ENCODE data around the gene NF1. TPM values are rescaled to one million over a fixed set of nuclear protein-coding genes. Genes with fewer than 3 reads are reported as not detected.
"Not testable (repeated sequence)": the region's sequence is repeated elsewhere in the genome, so short reads cannot be mapped to it uniquely, and the experiment has no call there.

NF1 gene
- total and polyA plus RNA-seq, 2 of the 13 experiments (the other 11 are each of a cell fraction or from before 2014, with no cell fraction given) = 21.5 to 26.5 TPM

DNA sequence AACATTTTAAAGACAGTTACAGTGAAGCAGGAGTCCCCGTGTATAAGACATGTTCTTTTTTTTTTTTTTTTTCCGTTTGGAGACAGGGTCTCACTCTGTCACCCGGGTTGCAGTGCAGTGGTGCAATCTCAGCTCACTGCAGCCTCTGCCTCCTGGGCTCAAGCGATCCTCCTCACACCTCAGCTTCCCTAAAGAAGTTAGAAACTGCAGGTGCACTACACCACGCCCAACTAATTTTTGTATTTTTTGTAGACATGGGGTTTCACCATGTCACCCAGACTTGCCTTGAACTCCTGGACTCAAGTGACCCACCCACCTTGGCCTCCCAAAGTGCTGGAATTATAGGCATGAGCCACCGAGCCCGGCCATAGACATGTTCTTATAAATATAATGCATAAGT, 216.1 kb downstream of the NF1 start:
- no peak overlapping the region for H3K4me2 ChIP-seq (ENCODE audit: low read depth, low read length)
- ChIA-PET POLR2A (no interaction called here), CTCF (ENCODE audit: low intra/inter-chr PET ratio, low total read pairs) (no interaction called here)
- no peak overlapping the region for H3K27ac ChIP-seq (ENCODE audit: extremely low read length, insufficient read depth, low read length)
- no peak overlapping the region for H3K4me3 ChIP-seq (replicated peaks in 1 of 3; ENCODE audit: insufficient read depth in 1 of 3, low read depth in 2 of 3, low read length in 3 of 3)
- no TSS peak for BruUV-seq (replicated peaks)
- no peaks in the 10 kb centered on the region for H3K79me2 ChIP-seq (ENCODE audit: insufficient read depth, low read length)
- H3K27me3 ChIP-seq (ENCODE audit: control insufficient read depth in 1 of 2, insufficient read depth in 2 of 2, low read length in 2 of 2) = no peaks in the 10 kb centered on the region
- intact Hi-C loops (cut with micrococcal nuclease; ENCODE audit: unreplicated experiment) (no loop called here), in situ Hi-C loops (cut with HindIII; ENCODE audit: extremely low pct_ligation_motif_present, low pct_unique_long_range_greater_than_20kb) (no loop called here)
- ATAC-seq (no peak), DNase-seq (ENCODE audit: low spot score) (no peak), FAIRE-seq (no peak)
- no peak for TF ChIP-seq ZNF724P (CRISPR knock-in tag; IDR thresholded peaks at IDR 0.05; ENCODE audit: borderline replicate concordance)
- TF ChIP-seq ZNF749 (CRISPR knock-in tag; IDR thresholded peaks at IDR 0.05; ENCODE audit: borderline replicate concordance) = no peak
- no peak for TF ChIP-seq CBX5 (CRISPR knock-in tag; IDR thresholded peaks at IDR 0.05; ENCODE audit: borderline replicate concordance)
- no peak for TF ChIP-seq NR3C1 (CRISPR knock-in tag; IDR thresholded peaks at IDR 0.05)
- TF ChIP-seq LCORL (IDR thresholded peaks at IDR 0.05) = no peak
- TF ChIP-seq LCORL (CRISPR knock-in tag; IDR thresholded peaks at IDR 0.05) = no peak
- no peak for TF ChIP-seq SNRNP70 (IDR thresholded peaks at IDR 0.05; ENCODE audit: low read depth, low read length)
- no peaks in the 10 kb centered on the region for H3K9me3 ChIP-seq (ENCODE audit: low read length)
- no peaks in the 10 kb centered on the region for H3K4me1 ChIP-seq (ENCODE audit: insufficient read depth, low read length)
- H4K20me1 ChIP-seq (ENCODE audit: insufficient read depth, low read length) = no peaks in the 10 kb centered on the region
- H3K36me3 ChIP-seq (replicated peaks in 1 of 2; ENCODE audit: control insufficient read depth in 1 of 2, insufficient read depth in 2 of 2, low read length in 2 of 2) = no peaks in the 10 kb centered on the region
- no peak overlapping the region for H2AFZ ChIP-seq (ENCODE audit: low read length)
- 92% methylated on average over 7 of the region's 7 CpGs for WGBS (ENCODE audit: low lambda C conversion rate)
- no peak overlapping the region for H3K9ac ChIP-seq (ENCODE audit: insufficient read depth, low read depth, low read length)

DNA sequence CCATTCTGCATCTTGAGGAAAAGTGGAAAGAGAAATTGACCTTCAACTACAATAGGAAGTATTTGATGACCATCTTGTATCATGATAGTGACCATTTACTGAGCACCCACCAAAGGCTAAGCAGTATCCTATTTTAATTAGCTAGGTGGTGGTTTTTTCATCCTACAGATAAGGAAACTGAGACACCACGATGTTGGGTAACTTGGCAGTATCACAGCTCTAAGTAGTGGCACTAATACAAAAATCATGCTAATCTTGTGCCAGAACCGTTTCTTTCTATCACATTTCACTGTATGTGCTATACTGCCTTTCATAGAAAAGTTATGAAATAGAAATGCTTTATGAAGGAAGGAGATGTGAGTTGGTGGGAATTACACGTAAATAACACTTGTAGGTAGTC, 216.7 kb downstream of the NF1 start:
- in situ Hi-C loops (cut with HindIII; ENCODE audit: extremely low pct_ligation_motif_present, low pct_unique_long_range_greater_than_20kb) (no loop called here), intact Hi-C loops (cut with micrococcal nuclease; ENCODE audit: unreplicated experiment) (no loop called here)
- Histone ChIP-seq H3K9ac (ENCODE audit: insufficient read depth, low read depth, low read length) (no peak overlapping the region), H3K4me1 (ENCODE audit: insufficient read depth, low read length) (no peaks in the 10 kb centered on the region), H3K27me3 (ENCODE audit: control insufficient read depth in 1 of 2, insufficient read depth in 2 of 2, low read length in 2 of 2) (no peaks in the 10 kb centered on the region), H3K4me2 (ENCODE audit: low read depth, low read length) (no peak overlapping the region), H3K9me3 (ENCODE audit: low read length) (no peaks in the 10 kb centered on the region), H3K27ac (ENCODE audit: extremely low read length, insufficient read depth, low read length) (no peak overlapping the region), H3K36me3 (replicated peaks in 1 of 2; ENCODE audit: control insufficient read depth in 1 of 2, insufficient read depth in 2 of 2, low read length in 2 of 2) (no peaks in the 10 kb centered on the region), H2AFZ (ENCODE audit: low read length) (no peak overlapping the region), H4K20me1 (ENCODE audit: insufficient read depth, low read length) (no peaks in the 10 kb centered on the region), H3K79me2 (ENCODE audit: insufficient read depth, low read length) (no peaks in the 10 kb centered on the region), H3K4me3 (replicated peaks in 1 of 3; ENCODE audit: insufficient read depth in 1 of 3, low read depth in 2 of 3, low read length in 3 of 3) (no peak overlapping the region)
- no peak for DNase-seq (ENCODE audit: low spot score)
- 99% methylated on average over 3 of the region's 3 CpGs for WGBS (ENCODE audit: low lambda C conversion rate)
- no TSS peak for BruUV-seq (replicated peaks)
- ChIA-PET CTCF (ENCODE audit: low intra/inter-chr PET ratio, low total read pairs) (no interaction called here), POLR2A (no interaction called here)
- ATAC-seq = no peak
- FAIRE-seq = no peak
- TF ChIP-seq SIN3B (IDR thresholded peaks at IDR 0.05; ENCODE audit: low read length) (no peak), STAG1 (CRISPR knock-in tag; IDR thresholded peaks at IDR 0.05) (no peak), MBNL3 (CRISPR knock-in tag; conservative IDR thresholded peaks at IDR 0.05) (no peak)
- TF ChIP-seq, protein P1, sequence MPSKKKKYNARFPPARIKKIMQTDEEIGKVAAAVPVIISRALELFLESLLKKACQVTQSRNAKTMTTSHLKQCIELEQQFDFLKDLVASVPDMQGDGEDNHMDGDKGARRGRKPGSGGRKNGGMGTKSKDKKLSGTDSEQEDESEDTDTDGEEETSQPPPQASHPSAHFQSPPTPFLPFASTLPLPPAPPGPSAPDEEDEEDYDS (CRISPR knock-in tag; IDR thresholded peaks at IDR 0.05) = no peak

DNA sequence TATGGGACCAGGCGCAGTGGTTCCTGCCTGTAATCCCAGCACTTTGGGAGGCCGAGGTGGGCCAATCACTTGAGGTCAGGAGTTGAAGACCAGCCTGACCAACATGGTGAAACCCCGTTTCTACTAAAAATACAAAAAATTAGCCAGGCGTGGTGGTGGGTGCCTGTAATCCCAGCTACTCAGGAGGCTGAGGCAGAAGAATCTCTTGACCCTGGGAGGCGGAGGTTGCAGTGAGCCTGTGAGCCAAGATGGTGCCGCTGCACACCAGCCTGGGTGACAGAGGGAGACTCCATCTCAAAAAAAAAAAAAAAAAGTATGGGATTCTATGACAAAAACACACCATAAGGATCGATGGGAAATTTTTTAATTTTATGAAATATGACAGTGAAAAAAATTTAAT, 217.4 kb downstream of the NF1 start:
- CTCF ChIA-PET (ENCODE audit: low intra/inter-chr PET ratio, low total read pairs); H3K27me3 ChIP-seq (ENCODE audit: control insufficient read depth in 1 of 2, insufficient read depth in 2 of 2, low read length in 2 of 2); H3K27ac ChIP-seq (ENCODE audit: extremely low read length, insufficient read depth, low read length); BruUV-seq (replicated peaks); POLR2A ChIA-PET; intact Hi-C loops (cut with micrococcal nuclease; ENCODE audit: unreplicated experiment); H3K79me2 ChIP-seq (ENCODE audit: insufficient read depth, low read length); H3K9ac ChIP-seq (ENCODE audit: insufficient read depth, low read depth, low read length); H4K20me1 ChIP-seq (ENCODE audit: insufficient read depth, low read length); DNase-seq (ENCODE audit: low spot score); FAIRE-seq; H3K4me1 ChIP-seq (ENCODE audit: insufficient read depth, low read length); H3K9me3 ChIP-seq (ENCODE audit: low read length); H3K36me3 ChIP-seq (replicated peaks in 1 of 2; ENCODE audit: control insufficient read depth in 1 of 2, insufficient read depth in 2 of 2, low read length in 2 of 2); H3K4me3 ChIP-seq (replicated peaks in 1 of 3; ENCODE audit: insufficient read depth in 1 of 3, low read depth in 2 of 3, low read length in 3 of 3); in situ Hi-C loops (cut with HindIII; ENCODE audit: extremely low pct_ligation_motif_present, low pct_unique_long_range_greater_than_20kb); H2AFZ ChIP-seq (ENCODE audit: low read length); ATAC-seq; H3K4me2 ChIP-seq (ENCODE audit: low read depth, low read length): not testable (repeated sequence)
- WGBS (ENCODE audit: low lambda C conversion rate) = 86% methylated on average over 7 of the region's 7 CpGs
